ENCODE results near the gene IMP3. TPM values are rescaled to one million over a fixed set of nuclear protein-coding genes. Genes with fewer than 3 reads are reported as not detected.

The IMP3 gene
- total RNA-seq, 1 experiment from 2014 or later, result 84.5 TPM

DNA sequence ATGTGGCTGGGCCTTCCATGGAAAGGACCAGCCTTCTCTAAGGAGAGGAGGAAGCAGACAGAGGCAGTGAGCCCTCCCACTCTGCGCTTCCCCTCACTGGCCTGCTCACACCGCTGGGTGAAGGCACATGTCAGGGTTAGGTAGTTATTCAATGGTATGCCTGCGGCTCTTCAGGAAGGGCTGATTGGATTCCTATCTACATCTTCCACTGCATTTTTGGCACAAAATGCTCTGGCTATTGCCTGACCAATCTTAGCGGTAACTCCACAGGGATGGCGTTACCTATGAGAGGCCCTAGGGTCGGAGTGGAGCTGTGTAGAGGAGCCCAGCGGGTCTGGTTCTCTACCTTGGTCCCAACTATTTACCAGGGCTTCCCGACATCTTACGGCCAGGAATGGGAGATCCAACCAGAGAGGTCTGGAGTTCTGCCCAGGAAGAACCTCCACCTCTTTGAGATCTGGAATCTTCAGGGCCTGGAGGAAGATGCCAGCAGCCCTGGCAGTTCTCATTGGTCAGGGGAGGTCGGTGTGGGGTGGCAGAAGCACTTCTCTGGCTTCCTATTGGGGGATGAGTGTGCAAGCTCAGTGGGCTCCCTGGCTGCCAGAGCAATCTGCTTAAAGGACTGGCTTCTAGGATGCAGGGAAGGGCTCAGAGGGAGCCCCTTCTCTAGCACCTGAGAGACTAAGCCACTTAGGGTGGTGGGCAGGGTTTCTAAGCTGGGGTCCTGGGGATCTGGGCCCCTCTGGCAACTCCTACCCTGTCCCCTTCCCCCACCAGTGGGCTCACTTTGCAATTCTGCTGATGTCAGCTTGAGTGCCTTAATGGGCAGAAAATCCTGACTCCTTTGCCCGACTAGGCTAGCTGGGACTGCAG is 31.9 kb upstream of the IMP3 start:
- no peaks in the 10 kb centered on the region for H3K27me3 ChIP-seq (replicated peaks; ENCODE audit: insufficient read depth, low read depth, low read length, poor library complexity)
- intact Hi-C loops (cut with micrococcal nuclease; ENCODE audit: unreplicated experiment), result no loop called here
- no peak overlapping the region for H3K4me3 ChIP-seq (ENCODE audit: low read depth, low read length, poor library complexity, severe bottlenecking)
- ChIA-PET CTCF (no interaction called here), POLR2A (ENCODE audit: low non-redundant PET) (no interaction called here)
- TF ChIP-seq EZH2 (IDR thresholded peaks at IDR 0.05; ENCODE audit: borderline replicate concordance, low read depth, low read length, poor library complexity, severe bottlenecking), result no peak
- TF ChIP-seq, protein P1, sequence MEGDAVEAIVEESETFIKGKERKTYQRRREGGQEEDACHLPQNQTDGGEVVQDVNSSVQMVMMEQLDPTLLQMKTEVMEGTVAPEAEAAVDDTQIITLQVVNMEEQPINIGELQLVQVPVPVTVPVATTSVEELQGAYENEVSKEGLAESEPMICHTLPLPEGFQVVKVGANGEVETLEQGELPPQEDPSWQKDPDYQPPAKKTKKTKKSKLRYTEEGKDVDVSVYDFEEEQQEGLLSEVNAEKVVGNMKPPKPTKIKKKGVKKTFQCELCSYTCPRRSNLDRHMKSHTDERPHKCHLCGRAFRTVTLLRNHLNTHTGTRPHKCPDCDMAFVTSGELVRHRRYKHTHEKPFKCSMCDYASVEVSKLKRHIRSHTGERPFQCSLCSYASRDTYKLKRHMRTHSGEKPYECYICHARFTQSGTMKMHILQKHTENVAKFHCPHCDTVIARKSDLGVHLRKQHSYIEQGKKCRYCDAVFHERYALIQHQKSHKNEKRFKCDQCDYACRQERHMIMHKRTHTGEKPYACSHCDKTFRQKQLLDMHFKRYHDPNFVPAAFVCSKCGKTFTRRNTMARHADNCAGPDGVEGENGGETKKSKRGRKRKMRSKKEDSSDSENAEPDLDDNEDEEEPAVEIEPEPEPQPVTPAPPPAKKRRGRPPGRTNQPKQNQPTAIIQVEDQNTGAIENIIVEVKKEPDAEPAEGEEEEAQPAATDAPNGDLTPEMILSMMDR (conservative IDR thresholded peaks at IDR 0.05; ENCODE audit: low read depth, low read length), result no peak
- no TSS peak for BruUV-seq (replicated peaks)
- peaks cover 10% of the 10 kb centered on the region for H3K4me1 ChIP-seq (ENCODE audit: insufficient read depth, low read length, poor library complexity, severe bottlenecking)
- no peak overlapping the region for H3K27ac ChIP-seq (ENCODE audit: low read depth, low read length, poor library complexity, severe bottlenecking)
- no peak for DNase-seq (ENCODE audit: low spot score)
- H3K36me3 ChIP-seq (ENCODE audit: insufficient read depth, low read length, poor library complexity, severe bottlenecking), result no peaks in the 10 kb centered on the region
- H3K9me3 ChIP-seq (ENCODE audit: low read depth, low read length, poor library complexity, severe bottlenecking), result no peaks in the 10 kb centered on the region

DNA sequence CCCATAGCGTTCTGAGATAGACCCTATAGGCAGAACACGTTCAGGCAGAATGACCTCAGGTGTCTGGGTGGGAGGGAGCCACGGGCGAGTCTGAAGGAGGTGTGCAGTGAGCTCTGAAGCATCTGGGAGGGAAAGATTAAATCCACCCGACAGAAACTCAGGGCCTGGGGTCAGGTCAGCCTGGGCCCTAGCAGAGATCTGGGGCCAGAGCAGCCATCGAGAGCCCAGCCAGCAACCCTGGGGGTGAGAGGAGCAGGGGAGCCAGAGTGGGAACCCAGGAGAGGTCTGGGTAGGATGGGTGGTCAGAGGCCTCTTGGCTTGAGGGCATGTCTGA is 29.8 kb upstream of the IMP3 start:
- ChIA-PET POLR2A (ENCODE audit: low non-redundant PET) (no interaction called here), CTCF (no interaction called here)
- no peaks in the 10 kb centered on the region for H3K36me3 ChIP-seq (ENCODE audit: insufficient read depth, low read length, poor library complexity, severe bottlenecking)
- no peak overlapping the region for H3K4me3 ChIP-seq (ENCODE audit: low read depth, low read length, poor library complexity, severe bottlenecking)
- DNase-seq (ENCODE audit: low spot score), result no peak
- H3K27me3 ChIP-seq (replicated peaks; ENCODE audit: insufficient read depth, low read depth, low read length, poor library complexity), result no peaks in the 10 kb centered on the region
- H3K9me3 ChIP-seq (ENCODE audit: low read depth, low read length, poor library complexity, severe bottlenecking), result no peaks in the 10 kb centered on the region
- TF ChIP-seq, protein P1 (conservative IDR thresholded peaks at IDR 0.05; ENCODE audit: low read depth, low read length), result no peak
- TF ChIP-seq EZH2 (IDR thresholded peaks at IDR 0.05; ENCODE audit: borderline replicate concordance, low read depth, low read length, poor library complexity, severe bottlenecking), result no peak
- peaks cover 18% of the 10 kb centered on the region for H3K4me1 ChIP-seq (ENCODE audit: insufficient read depth, low read length, poor library complexity, severe bottlenecking)
- no peak overlapping the region for H3K27ac ChIP-seq (ENCODE audit: low read depth, low read length, poor library complexity, severe bottlenecking)
- intact Hi-C loops (cut with micrococcal nuclease; ENCODE audit: unreplicated experiment), result loop anchor here (10.0 kb wide), 1 partner anchor 645 kb away; the partner anchor contains the start of gene PPCDC
- no TSS peak for BruUV-seq (replicated peaks)

DNA sequence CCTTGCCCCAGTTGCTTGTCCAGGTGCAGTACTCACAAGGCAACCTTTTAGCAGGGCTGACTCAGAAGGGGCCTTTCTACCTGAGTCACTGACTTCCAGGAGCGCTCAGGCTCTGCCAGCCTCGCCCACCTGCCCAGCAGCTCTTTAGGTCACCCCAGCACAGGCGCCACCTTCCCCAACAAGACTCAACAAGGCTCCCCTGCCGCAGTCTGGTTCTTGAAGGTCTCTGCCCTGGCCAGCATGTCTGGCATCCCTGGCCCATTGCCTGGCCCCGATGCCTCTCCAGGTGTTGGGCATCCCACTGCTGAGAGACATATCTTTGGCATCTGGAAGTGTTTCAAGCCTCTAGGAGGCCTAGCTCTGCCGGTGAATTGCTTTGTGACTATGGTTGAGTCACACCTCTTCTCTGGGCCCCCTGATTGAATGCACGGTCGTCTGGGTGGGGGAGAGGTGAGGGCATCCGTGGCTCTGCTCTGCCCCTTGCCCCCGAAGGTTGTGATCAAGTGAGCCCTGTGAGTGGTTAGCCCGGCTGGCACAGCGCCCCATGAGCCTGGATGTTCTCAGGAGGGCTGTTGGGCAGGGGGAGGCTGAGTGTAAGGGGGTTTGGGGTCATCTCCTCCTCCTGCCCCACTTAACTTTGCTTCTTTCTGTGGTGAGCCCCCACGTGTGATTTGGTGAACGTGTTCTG is 29.3 kb upstream of the IMP3 start:
- Histone ChIP-seq H3K4me3 (ENCODE audit: low read depth, low read length, poor library complexity, severe bottlenecking) (no peak overlapping the region), H3K4me1 (ENCODE audit: insufficient read depth, low read length, poor library complexity, severe bottlenecking) (peaks cover 18% of the 10 kb centered on the region), H3K27me3 (replicated peaks; ENCODE audit: insufficient read depth, low read depth, low read length, poor library complexity) (no peaks in the 10 kb centered on the region), H3K27ac (ENCODE audit: low read depth, low read length, poor library complexity, severe bottlenecking) (no peak overlapping the region), H3K9me3 (ENCODE audit: low read depth, low read length, poor library complexity, severe bottlenecking) (no peaks in the 10 kb centered on the region), H3K36me3 (ENCODE audit: insufficient read depth, low read length, poor library complexity, severe bottlenecking) (no peaks in the 10 kb centered on the region)
- no peak for TF ChIP-seq EZH2 (IDR thresholded peaks at IDR 0.05; ENCODE audit: borderline replicate concordance, low read depth, low read length, poor library complexity, severe bottlenecking)
- TF ChIP-seq, protein P1 (conservative IDR thresholded peaks at IDR 0.05; ENCODE audit: low read depth, low read length), result no peak
- BruUV-seq (replicated peaks), result no TSS peak
- DNase-seq (ENCODE audit: low spot score), result no peak
- ChIA-PET CTCF (interaction anchor here (0.6 kb wide), 1 partner anchor 465 kb away, joined by 4 read pairs; no protein-coding TSS in a partner anchor), POLR2A (ENCODE audit: low non-redundant PET) (no interaction called here)
- intact Hi-C loops (cut with micrococcal nuclease; ENCODE audit: unreplicated experiment), result loop anchor here (10.0 kb wide), 1 partner anchor 645 kb away; the partner anchor contains the start of gene PPCDC
